GM19467 (cell line): ENCODE measurements around the gene CACNA1C.

Source experiments
- ATAC-seq: cut with Tn5 transposase; IDR thresholded peaks from one replicate; pipeline ENCODE4 v1.9.1; 2021; ENCODE audit warnings: mild to moderate bottlenecking, moderate library complexity; ENCODE audit not compliant: unreplicated experiment

CACNA1C gene

DNA sequence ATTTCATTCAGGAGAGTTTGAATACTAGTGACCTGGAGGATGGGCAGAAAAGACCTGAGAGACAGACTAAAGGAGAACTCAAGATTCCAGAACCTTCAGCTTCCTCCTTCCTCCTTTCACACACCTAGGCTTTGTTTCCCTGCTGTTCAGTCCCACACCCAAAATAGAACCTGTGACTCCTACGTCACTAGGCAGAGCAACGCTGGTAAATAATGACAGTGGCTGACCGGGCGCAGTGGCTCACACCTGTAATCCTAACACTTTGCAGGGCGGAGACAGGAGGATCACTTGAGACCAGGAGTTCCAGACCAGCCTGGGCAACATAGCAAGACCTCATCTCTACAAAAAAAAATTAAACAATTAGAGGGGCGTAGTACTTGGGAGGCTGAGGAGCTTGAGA, 575.6 kb downstream of the CACNA1C start:
- ATAC-seq = no peak

DNA sequence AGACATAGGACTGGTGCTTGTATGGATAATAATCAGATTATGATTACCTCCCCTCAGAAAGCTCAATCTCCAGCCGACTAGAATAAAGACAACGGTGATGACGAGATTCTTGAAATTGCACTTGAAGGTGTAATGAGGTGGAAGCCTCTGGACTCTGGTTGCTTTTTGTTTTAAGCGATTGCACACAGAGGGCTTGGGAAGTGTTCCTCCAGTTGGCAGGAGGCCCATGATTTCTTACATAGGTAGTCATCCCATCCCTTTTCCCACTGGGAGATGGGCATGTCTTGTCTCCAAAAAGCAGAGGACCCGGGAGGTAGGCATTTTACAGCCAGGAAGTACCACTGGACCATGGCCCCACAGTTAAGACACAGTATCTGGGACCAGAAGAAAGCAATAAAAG, 576.3 kb downstream of the CACNA1C start:
- ATAC-seq = no peak

DNA sequence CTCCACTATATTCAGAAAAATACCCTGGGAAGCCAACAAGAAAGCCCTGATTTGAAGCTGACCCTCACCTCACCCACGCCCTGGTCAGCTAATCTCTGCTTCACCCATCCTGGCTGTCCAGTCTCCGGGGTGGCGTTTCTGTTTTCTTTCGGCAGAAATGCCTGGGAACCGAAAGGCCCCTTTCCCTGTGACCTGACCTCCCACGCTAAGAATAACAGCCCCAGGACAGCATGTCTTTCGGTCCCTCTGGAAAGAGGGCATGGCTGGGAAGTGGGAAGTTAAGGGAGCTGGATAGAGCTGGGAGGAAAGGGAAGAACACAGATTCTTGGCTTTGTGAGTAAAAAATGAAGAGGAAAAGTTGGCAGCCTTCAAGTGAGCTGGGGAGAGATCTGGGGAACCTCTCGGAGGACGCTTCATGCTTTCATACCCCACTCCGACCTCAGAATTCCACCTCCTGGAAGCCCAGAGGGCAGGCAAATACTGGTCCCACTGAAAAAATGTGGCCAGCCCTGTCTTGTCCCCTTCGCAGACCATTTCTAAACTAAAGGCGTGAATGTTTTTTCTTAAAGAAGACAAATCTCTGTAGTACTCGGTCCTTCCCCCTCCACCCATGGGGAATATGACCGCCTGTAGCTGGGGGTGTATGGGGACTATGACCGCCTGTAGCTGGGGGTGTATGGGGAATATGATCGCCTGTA, 579.0 kb downstream of the CACNA1C start:
- ATAC-seq = no peak

DNA sequence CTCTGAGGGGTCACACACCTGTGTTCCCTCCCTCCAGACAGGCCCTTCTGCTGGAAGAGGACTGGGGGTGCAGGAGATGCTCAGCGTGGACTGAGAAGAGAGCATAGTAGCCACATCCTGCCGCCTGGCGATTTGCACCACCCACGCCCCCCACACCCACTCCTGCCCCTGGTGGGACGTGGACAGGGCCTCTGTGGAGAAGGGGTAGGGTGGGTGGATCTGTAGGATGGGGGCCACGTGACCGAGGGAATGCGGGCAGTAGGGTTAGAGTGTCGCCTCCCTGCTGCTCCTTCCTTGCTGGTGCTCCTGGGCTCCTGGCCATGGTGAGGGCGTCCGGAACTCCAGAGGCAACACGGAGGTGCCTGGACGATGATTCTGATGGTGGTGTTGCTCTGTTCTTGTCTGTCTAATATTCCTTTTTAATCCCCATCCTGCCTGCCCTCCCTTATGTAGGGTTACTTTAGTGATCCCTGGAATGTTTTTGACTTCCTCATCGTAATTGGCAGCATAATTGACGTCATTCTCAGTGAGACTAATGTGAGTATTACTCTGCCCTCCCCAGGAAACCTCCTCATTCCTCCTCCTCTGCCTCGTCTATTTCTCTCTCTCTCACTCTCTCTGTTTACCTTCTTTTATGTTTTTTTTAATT, 580.5 kb downstream of the CACNA1C start:
- no peak for ATAC-seq

DNA sequence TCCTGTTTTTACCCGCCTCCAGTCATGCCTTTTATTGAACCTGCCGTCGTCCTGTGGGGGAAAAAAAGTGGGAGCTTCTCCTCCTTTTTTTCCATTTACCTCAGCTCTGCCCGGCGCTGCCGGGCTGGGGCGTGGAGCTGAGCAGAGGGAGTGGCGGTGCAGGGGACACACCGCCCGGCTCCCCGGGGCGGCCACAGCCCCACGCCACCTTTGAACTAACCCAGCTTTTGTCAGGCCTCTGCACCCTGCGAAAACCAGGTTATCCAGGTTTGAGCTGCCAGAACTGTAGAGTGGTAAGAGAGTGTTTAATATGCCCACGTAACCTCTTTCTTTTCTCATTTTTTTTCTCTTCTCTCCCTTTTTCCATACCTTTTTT, 581.0 kb downstream of the CACNA1C start:
- no peak for ATAC-seq

DNA sequence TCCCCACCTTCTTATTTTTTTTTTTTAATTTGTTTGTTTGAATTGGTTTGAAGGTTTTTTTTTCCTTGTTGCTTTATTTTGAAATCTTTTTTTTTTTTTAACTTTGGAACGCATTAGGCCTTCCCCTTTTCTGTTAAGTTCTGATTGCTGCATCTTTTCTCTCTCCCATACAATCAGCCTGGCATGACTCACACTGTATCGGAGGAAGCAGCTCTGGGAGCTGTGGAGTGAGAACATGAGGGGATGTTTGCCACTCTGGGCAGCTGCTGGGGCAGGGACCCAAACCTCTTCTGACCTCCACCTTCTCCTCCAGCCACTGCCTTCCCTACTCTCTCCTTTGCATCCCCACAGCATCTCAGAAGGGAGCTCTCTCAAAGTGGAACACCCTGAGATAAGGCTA, 581.7 kb downstream of the CACNA1C start:
- no peak for ATAC-seq

DNA sequence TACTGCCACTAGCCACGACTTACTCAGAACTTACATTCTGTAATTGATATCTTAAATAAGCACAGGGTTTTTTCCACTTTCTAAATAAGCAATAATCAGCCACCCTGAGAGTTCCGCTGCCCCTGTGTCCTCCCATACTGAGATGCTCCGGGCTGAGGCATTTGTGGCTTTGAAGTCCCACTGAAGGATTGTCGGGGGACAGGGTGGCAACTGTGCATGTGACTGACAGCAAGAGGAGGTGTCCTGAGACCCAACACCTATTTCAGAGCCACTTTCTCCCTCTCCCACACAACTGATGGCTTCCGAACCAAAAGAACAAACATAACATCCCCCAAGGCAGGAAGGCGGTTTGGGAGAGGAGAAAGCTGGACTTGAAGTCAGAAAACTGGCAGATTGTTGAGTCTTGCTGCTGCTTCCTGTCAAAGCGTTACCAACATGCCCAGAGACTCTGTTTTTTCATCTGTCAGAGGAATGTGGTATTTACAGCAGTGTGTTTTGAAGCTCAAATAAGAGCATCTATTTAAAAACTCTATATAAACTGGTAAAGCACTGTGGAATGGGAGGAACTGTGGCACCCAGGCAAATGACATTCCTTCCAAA, 584.1 kb downstream of the CACNA1C start:
- ATAC-seq = no peak

DNA sequence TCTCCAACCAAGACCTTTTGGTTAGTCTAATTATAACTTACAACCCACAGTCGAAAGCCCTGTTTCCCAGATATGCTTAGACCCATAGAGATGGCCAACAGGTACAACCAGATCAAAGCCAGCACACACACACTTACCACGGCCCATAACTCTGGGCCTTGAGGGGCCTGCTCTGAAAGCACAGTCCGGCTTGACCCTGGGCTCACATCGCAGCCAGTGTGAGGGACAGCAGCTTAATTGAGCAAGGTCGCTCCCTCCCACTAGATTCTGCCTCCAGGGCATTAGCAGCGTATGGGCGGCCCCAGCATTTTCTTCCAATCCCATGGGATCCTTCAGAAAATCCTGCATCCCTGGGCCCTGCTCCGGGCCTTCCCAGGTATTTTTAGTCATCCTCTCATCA, 584.6 kb downstream of the CACNA1C start:
- no peak for ATAC-seq

DNA sequence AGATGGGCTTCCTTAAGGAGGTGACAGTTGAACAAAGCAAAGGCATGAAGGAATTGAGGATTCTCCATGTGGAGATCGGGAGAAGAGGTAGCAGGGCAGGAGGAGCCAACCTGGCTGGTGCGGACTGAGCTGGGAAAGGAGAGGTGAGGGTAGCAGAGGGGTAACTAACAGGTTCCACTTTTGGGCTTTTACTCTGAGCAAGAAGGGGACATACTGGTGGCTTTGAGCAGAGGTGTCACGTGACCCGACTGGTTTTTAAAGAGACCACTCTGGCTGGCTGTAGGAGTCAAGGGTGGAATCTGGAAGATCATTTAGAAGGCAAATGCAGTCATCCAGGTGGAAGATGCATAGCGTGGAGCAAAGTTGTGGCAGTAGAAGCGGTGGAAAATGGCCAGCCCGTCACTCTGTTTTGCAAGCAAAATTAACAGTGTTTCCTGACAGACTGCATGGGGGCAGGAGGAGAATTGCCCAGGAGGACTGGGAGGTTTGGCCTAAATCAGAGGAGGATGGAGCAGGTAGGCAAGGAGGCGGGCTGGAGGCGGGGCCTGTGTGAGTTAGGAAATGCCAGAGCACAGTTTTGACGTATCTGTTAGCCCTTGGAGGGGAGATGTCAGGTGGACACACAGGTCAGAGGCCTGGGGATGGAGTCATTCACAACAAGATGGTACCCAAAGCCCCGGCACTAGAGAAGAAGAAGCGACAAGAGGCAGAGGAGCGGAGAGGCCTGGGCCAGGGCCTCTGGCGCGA, 585.7 kb downstream of the CACNA1C start:
- no peak for ATAC-seq

DNA sequence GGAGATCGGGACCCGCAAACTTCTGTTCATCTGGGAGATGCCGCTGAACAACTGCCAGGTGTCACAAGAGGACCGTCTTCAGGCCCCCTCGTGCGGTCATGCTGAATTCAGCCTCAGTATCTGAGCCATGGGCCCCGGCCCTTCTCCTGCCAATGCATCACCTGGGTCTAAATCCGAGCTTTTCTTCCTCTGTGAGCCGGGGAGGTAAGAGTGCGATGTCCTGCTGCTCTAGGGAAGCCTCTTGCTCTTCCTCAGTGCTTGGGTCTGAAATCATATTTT, 586.2 kb downstream of the CACNA1C start:
- no peak for ATAC-seq

DNA sequence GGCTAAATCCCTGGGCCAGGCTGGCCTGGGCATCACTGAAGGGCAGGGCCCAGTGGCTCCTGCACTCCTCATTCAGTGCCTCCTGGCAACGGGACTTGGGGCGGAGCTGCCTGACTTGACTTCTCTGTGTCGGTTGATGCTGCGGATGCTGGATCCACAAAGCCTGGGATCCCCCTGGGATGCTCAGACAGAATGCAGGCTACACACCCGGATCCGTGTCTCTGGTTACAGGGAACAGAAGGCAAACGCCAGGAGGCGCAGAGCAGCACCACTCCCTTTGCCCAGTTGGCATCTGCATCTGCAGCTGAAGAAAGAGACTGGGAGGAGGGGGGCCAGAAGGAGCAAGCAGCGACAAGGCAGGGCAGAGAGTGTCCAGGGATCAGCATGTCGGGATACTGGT, 587.5 kb downstream of the CACNA1C start:
- ATAC-seq = no peak

DNA sequence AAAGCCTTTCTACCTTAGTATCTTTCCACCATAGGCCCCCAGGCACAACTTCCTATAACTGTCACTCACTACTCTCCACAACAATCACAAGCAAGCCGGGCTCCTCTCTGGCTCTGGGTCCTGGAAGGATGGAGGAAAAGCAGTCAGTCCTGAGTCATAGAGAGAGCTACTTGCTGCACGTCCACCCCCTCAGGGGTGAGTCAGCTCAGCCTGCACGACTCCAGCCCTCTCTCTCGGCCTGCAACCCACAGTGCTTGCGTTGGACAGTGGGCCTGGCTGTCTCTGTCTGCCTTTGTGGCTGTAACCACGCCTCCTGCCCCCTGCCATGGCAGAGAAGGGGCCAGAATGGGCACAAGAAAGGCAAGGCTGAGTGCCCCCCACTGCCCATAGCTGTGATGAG, 587.9 kb downstream of the CACNA1C start:
- no peak for ATAC-seq

DNA sequence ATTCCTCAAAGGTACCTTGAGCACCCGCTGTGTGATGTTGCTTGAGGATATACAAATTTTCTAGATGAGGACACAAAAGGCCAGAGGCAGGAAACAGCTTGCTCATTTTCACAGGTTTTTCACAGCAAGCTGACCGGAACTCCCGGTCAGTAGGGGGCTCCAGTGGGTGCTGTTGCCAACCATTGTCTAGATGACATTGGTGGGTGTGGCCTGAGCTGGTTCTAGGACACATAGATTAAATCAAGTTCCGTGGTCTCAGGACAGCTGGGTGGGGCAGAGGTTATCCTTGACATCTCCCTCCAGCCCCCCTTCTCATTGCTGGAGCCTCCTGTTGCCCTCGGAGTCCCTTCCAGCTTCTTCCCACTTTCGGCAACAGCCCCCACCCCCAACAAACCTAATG, 588.4 kb downstream of the CACNA1C start:
- no peak for ATAC-seq

DNA sequence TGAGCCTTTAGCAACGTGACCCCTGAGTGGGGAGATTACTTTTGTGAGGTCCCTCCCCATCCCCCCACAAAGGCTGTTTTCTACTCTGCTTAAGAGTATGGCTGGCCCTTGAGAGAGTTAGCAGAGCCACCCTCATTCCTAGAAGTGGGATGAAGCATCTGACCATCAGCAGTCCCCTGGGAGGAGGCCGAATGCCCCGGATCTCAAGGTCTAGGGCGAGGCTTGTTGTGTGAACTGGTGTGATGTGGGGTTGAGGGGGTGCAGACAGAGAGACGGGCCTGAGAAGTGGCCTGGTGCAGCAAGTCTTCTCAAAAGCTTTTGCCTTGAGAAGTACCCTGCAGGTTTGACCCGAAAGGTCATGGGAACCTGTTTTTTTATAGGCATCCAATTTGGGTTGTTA, 589.0 kb downstream of the CACNA1C start:
- ATAC-seq = no peak

DNA sequence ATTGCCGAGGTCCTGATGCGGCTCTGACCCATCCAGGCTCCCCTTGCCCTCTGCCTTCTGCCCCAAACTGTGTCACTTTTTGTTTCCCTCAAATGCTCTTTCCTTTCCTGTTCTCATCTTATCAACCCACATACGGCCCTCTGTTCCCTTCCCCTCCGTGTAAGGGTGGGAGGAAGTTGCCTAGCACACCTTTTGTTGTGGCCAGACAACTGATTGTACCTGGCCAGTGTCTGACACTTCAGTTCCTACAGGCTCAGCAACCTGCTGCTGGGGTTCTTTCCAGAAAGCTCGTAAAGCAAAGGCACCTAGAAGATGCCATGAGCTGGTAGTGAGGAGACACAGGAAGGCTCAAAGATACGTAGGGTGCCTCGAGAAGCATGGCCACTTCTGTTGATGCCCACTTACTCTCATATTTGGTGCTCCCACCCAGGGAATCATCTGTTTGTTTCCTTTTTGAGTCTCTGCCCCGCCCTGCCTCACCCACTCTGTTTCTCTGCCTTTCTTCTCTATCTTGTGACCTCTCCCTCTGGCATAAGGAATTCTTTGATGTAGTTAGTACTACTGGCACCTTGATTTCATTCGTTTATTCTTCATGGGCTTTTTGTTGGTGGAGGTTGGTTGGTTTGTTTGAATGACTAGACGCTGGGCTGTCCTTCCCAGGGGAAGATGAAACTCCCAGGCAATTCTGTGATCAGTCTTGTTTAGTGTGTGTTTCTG, 589.5 kb downstream of the CACNA1C start:
- no peak for ATAC-seq

DNA sequence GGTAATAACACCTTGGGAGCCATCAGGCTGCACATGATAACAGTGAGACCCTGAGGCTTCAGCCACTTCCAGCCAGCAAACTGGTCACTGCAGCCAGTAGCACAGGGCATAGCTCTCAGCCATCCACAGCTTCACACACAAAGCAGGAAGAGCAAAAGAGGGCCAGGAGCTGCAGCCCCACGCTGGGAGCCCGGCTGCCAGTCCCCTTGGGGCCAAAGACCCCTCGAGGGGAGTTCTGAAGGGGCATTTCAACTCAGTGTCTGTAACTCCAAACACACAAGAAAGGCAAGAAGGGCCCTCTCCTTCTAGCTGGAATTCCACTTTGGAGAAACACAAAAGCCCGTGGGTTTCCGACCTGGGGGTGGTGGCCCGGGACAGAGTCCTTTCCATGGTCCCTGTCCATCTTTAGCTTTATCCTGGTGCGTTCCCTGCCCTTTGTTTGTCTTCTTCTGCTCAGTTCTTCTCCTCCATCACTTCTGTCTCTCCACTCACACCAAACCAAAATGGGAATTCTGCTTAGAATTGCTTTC, 590.2 kb downstream of the CACNA1C start:
- no peak for ATAC-seq

DNA sequence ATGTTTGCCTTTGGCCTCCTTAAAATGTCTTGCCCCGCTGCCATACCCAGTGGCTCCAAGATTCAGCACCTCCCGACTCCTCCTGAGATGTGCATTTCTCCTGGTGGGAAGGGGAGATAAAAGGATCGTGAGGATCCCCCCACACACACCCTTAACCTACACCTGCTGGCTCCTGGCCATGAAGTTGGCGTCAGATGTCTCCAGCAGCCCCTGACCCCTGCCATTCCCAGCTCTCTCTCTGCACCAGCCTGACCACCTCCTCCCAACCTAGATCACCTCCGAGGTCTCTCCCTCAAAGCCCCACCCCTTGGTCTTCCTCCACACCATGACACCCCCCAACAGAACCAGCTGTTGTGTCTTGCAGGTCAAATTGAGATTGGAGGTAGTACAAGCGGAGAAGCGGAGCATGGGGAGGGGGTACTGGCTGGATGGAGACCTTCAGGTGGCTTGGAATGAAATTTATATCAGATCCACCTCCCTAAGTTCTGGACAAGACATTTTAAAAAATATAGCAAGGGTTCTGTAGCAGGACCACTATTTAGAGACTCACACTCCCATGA, 590.9 kb downstream of the CACNA1C start:
- ATAC-seq = no peak

DNA sequence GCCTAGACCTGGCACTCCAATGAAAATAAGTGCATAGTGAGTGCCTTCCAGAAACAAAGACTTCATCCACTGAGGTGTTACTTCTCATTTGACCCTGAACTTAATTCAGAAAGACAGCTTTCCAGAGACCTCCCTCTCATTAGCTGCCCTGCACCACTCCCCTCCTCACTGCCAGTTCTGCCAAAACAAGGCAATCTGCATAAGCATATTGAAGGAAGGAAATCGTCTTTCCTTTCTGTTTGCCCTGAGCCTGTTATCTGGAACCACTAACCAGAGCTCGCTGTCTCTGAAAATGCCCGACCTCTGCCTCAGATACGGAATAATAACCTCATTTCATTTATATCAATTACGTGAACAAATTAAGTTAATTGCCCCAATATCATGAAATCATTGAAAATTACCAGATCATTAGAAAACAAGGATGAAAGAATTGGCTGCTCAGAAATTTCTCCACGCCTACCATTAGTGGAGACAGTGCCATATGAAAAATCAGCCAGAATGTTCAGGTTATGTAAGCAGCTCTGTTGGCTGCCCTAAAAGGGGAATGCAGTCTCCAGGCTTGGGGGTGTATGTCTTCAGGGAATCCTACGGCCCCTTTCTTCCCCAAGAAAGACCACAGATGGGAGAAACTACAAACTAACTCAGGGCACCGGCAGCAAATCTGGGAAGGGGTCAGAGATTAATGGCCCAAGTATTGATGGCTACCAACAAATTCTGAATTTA, 592.1 kb downstream of the CACNA1C start:
- no peak for ATAC-seq

DNA sequence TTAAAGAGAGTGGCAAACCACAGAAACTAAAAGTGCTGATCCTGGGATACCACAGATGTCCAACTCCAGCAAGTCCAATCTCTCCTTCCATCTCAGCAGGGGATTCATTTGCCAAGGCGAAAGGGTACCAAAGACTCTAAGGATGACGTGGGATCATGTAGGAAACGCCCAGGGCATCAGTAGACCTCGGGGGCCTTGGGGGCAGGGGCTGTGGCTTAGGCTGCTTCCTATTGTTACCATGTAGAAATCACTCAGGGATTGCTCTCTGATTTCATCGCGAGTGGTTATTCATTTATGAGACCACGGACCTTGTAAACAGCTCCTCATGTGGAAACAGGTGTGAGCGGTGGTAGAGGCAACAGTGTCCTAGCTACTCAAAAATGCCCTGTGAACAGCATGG, 592.7 kb downstream of the CACNA1C start:
- ATAC-seq = no peak

DNA sequence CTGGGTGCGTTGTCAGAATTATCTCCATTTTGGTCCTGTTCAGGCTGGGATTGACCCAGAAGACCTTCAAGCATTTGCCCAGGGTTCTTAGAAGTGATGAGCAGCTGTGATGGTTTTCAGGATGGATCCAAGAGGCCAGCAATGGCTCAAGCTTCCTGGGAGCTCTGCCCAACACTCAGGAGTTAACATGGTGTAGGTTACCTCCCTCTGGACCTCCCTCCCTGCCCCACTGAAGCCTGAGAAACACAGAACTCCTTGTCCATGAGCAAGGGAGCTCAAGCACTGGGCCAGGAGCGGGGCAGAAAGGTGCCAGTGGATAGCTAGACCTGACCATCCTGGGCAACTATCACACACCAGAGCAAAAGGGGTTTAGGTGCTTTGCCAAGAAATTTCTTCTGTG, 593.6 kb downstream of the CACNA1C start:
- no peak for ATAC-seq
